Smooth muscle cell (in vitro differentiated cells): Measurements from ENCODE around the gene PIGU. TPM values are rescaled to one million over a fixed set of nuclear protein-coding genes. Genes with fewer than 3 reads are reported as not detected.

ENCODE experiments used
- DNase-seq: peaks from one replicate; lab custom pipeline; 2025; ENCODE audit not compliant: unreplicated experiment; lab: John Stamatoyannopoulos, UW
- H2AFZ ChIP-seq: fragments of 200-600 bp; sonication (generic); 2 replicates; pipeline ENCODE4 v1.6.0; 2016; ENCODE audit warnings: antibody characterized with exemption, low read depth, mild to moderate bottlenecking
- H3F3A ChIP-seq: fragments of 200-600 bp; sonication (generic); 2 replicates; pipeline ENCODE4 v1.6.0; 2017; ENCODE audit warnings: antibody characterized with exemption, low read depth
- H3K27ac ChIP-seq: fragments of 200-600 bp; sonication (generic); 2 replicates; pipeline ENCODE4 v1.5.1; 2016; ENCODE audit warnings: low read depth, mild to moderate bottlenecking
- H3K27me3 ChIP-seq: fragments of 200-600 bp; sonication (generic); 2 replicates; pipeline ENCODE4 v1.6.1; 2016; ENCODE audit warnings: low read depth, mild to moderate bottlenecking
- H3K36me3 ChIP-seq: fragments of 200-600 bp; sonication (generic); 2 replicates; pipeline ENCODE4 v1.5.1; 2016; ENCODE audit warnings: low read depth
- H3K4me1 ChIP-seq: fragments of 200-600 bp; sonication (generic); 2 replicates; pipeline ENCODE4 v1.5.1; 2016; ENCODE audit warnings: low read depth
- H3K4me2 ChIP-seq: fragments of 200-600 bp; sonication (generic); 2 replicates; pipeline ENCODE4 v1.6.0; 2016; ENCODE audit warnings: mild to moderate bottlenecking
- H3K4me3 ChIP-seq: fragments of 200-600 bp; sonication (generic); 2 replicates; pipeline ENCODE4 v1.5.1; 2016; ENCODE audit warnings: mild to moderate bottlenecking
- H3K79me2 ChIP-seq: fragments of 200-600 bp; sonication (generic); 2 replicates; pipeline ENCODE4 v1.6.0; 2016; ENCODE audit warnings: low read depth, mild to moderate bottlenecking
- H3K9ac ChIP-seq: fragments of 200-600 bp; sonication (generic); 2 replicates; pipeline ENCODE4 v1.6.0; 2016; ENCODE audit warnings: low read depth
- H3K9me3 ChIP-seq: fragments of 200-600 bp; sonication (generic); replicated peaks from 2 replicates; pipeline ENCODE4 v1.5.1; 2016; ENCODE audit warnings: low read depth
- H4K20me1 ChIP-seq: fragments of 200-600 bp; sonication (generic); 2 replicates; pipeline ENCODE4 v1.6.0; 2016; ENCODE audit warnings: low read depth
- CTCF ChIP-seq: fragments of 200-600 bp; sonication (generic); IDR thresholded peaks from 2 replicates; pipeline ENCODE4 v1.5.1; 2017; ENCODE audit warnings: borderline replicate concordance, mild to moderate bottlenecking, antibody characterized with exemption; ENCODE audit not compliant: insufficient read depth, poor library complexity, severe bottlenecking
- WGBS: methylation state at CpG from one replicate; pipeline ENCODE4 v1.1.7; 2016; ENCODE audit warnings: low lambda C conversion rate; 5-methylcytosine and 5-hydroxymethylcytosine counted together
- polyA plus RNA-seq: library from polyadenylated mRNA; unstranded; fragments of >200 nt; fragmentation: Nextera tagmentation; extraction: Ambion mirVana; gene quantifications from 2 replicates; pipeline ENCODE4 v1.2.1, GENCODE V29; 2016
- total RNA-seq: library from RNA; depleted of rRNA; stranded (reverse); fragments of >200 nt; gene quantifications from 2 replicates; pipeline ENCODE4 v1.2.3, GENCODE V29; 2014

The PIGU gene
- total and polyA plus RNA-seq, 2 experiments from 2014 or later = 46.5 to 50.2 TPM

- Histone ChIP-seq H3K79me2 (no peaks in the 10 kb centered on the region), H3K4me3 (no peak overlapping the region), H3K4me1 (no peaks in the 10 kb centered on the region), H3K27me3 (no peaks in the 10 kb centered on the region), H3K36me3 (peaks cover 8% of the 10 kb centered on the region), H3K9me3 (no peaks in the 10 kb centered on the region), H2AFZ (no peak overlapping the region), H3K9ac (no peak overlapping the region), H3K27ac (no peak overlapping the region), H3K4me2 (no peak overlapping the region), H4K20me1 (peaks cover 13% of the 10 kb centered on the region), H3F3A (no peaks in the 10 kb centered on the region)
- no peak for DNase-seq
- WGBS = 83% methylated on average over 12 of the region's 12 CpGs
- no peak for TF ChIP-seq CTCF
Observed at GRCh38 chr20:34543463-34544056, 133.3 kb downstream of the PIGU start.

GRCh38 chr20:34542439-34542838 lies 134.5 kb downstream of the PIGU start:
- Histone ChIP-seq H3K4me2 (no peak overlapping the region), H3K4me1 (no peaks in the 10 kb centered on the region), H3K27ac (no peak overlapping the region), H3K4me3 (no peak overlapping the region), H3K9ac (no peak overlapping the region), H3K27me3 (no peaks in the 10 kb centered on the region), H3F3A (no peaks in the 10 kb centered on the region), H3K9me3 (no peaks in the 10 kb centered on the region), H3K36me3 (peaks cover 8% of the 10 kb centered on the region), H2AFZ (no peak overlapping the region), H4K20me1 (peaks cover 20% of the 10 kb centered on the region), H3K79me2 (no peaks in the 10 kb centered on the region)
- WGBS = 96% methylated on average over 6 of the region's 6 CpGs
- TF ChIP-seq CTCF = no peak
- DNase-seq = no peak

DNA sequence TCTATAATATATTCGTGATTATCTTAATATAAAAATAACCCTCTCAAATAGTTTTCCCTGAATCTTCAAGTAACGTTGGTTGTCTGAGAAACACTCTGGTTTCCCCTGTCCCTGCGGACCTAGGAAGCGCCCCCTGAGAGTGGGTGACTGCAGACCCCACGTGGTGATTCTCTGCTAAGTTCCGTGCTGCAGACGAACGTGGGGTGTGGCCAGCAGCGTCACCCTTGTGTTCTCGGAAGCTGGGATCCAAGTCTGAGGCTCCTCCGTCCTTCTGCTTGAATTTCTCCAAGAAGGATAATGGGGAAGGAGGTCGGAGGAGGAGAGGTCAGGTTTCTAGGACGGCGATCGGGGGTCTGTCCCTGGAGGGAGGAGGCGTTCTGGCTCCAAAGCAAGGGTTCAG lies 135.0 kb downstream of the PIGU start:
- no peak overlapping the region for H3K4me2 ChIP-seq
- H3K9me3 ChIP-seq = no peaks in the 10 kb centered on the region
- H2AFZ ChIP-seq = no peak overlapping the region
- no peaks in the 10 kb centered on the region for H3K27me3 ChIP-seq
- H3K79me2 ChIP-seq = no peaks in the 10 kb centered on the region
- H3K9ac ChIP-seq = no peak overlapping the region
- H4K20me1 ChIP-seq = peaks cover 26% of the 10 kb centered on the region
- no peaks in the 10 kb centered on the region for H3K4me1 ChIP-seq
- peaks cover 8% of the 10 kb centered on the region for H3K36me3 ChIP-seq
- WGBS = 93% methylated on average over 16 of the region's 16 CpGs
- DNase-seq = no peak
- no peak overlapping the region for H3K4me3 ChIP-seq
- no peaks in the 10 kb centered on the region for H3F3A ChIP-seq
- no peak overlapping the region for H3K27ac ChIP-seq
- TF ChIP-seq CTCF = no peak

DNA sequence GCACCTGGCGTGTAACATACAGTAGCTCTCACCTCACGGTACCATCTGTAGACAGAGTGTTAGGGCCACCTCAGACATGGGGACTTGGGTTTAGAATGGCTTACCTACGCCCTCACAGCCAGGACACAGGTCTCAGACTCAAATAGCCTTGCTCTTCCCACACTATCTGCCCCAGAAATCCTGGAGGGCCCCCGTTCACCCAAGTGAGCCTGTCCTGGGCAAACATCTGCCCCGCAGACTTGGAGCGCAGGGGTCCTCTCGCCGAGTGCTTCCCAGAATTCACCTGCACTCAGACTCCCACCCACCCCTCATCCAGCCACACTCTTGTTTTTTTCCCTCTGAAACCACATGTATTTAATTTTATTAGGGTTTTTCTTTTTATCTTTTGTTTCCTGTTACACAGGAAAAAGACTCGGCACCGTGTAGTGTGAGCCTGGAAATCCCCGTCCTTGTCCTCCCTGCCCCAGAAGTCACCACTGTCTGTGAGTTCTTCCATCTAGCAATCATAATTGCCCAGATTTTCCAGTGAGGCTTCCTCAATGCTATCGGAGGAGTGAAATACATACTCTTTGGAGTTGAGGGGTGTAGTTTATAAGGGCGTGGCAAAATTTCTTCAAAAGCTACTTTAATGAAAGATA lies 135.5 kb downstream of the PIGU start:
- H3K79me2 ChIP-seq = no peaks in the 10 kb centered on the region
- no peaks in the 10 kb centered on the region for H3F3A ChIP-seq
- H3K4me2 ChIP-seq = no peak overlapping the region
- H3K36me3 ChIP-seq = peaks cover 8% of the 10 kb centered on the region
- no peaks in the 10 kb centered on the region for H3K9me3 ChIP-seq
- H3K4me3 ChIP-seq = no peak overlapping the region
- no peak overlapping the region for H3K9ac ChIP-seq
- H2AFZ ChIP-seq = no peak overlapping the region
- no peak for TF ChIP-seq CTCF
- H3K27ac ChIP-seq = no peak overlapping the region
- no peaks in the 10 kb centered on the region for H3K27me3 ChIP-seq
- H4K20me1 ChIP-seq = peaks cover 31% of the 10 kb centered on the region
- WGBS = 89% methylated on average over 13 of the region's 13 CpGs
- H3K4me1 ChIP-seq = no peaks in the 10 kb centered on the region
- no peak for DNase-seq
